Thyroid gland (tissue), 4 donors: ENCODE results near the gene COL17A1. TPM values are rescaled to one million over a fixed set of nuclear protein-coding genes. Genes with fewer than 3 reads are reported as not detected.

Source experiments
- DNase-seq, 2 donors: peaks; one replicate each; pipeline ENCODE4 v3.0.0-alpha.2; 2019
- H3K27ac ChIP-seq, 3 donors: fragments of 200-600 bp; sonication (generic); 1 replicate in 2 of 3; 2 replicates in 1 of 3; pipeline ENCODE4 v1.5.1; 2016 to 2019; ENCODE audit warnings: mild to moderate bottlenecking in 1 of 3, moderate library complexity in 1 of 3
- H3K27me3 ChIP-seq: fragments of 200-600 bp; sonication (generic); one replicate; pipeline ENCODE4 v1.5.1; 2019
- H3K36me3 ChIP-seq, 2 donors: fragments of 200-600 bp; sonication (generic); one replicate each; pipeline ENCODE4 v1.5.1; 2016 to 2019
- H3K4me1 ChIP-seq, 2 donors: fragments of 200-600 bp; sonication (generic); one replicate each; pipeline ENCODE4 v1.5.1; 2017 to 2019
- H3K4me3 ChIP-seq, 3 donors: fragments of 200-600 bp; sonication (generic); replicated peaks in 1 of 3; 1 replicate in 2 of 3; 2 replicates in 1 of 3; pipeline ENCODE4 v1.5.1; 2016; ENCODE audit warnings: mild to moderate bottlenecking in 1 of 3
- H3K9me3 ChIP-seq: fragments of 200-600 bp; sonication (generic); one replicate; pipeline ENCODE4 v1.5.1; 2017
- CTCF ChIP-seq, 6 experiments: fragments of 200-600 bp in 3 of 6; fragments of 450-650 bp in 3 of 6; sonication (generic) in 3 of 6; IDR thresholded peaks; one replicate each; pipeline ENCODE4 v1.5.1; 2016 to 2019; ENCODE audit warnings: antibody characterized with exemption in 6 of 6, mild to moderate bottlenecking in 2 of 6, inconsistent platforms in 1 of 6, moderate library complexity in 1 of 6
- POLR2A ChIP-seq, 2 donors: fragments of 450-650 bp; IDR thresholded peaks; one replicate each; pipeline ENCODE4 v1.6.1; 2017; ENCODE audit warnings: antibody characterized with exemption in 2 of 2, mild to moderate bottlenecking in 2 of 2, moderate library complexity in 1 of 2
- WGBS, 2 donors: methylation state at CpG; one replicate each; pipeline ENCODE4 v1.1.5; 2017; 5-methylcytosine and 5-hydroxymethylcytosine counted together
- intact Hi-C: fragments of 100-400 bp; cut with DNase I; formaldehyde crosslinking; loops from one replicate; pipeline ENCODE4 v1.15.1; 2023
- total RNA-seq, 4 donors: library from RNA; depleted of rRNA; stranded (reverse); fragments of >200 nt; gene quantifications; one replicate each; pipeline ENCODE4 v1.2.3, GENCODE V29; 2016

Gene COL17A1
- total RNA-seq, 4 donors from 2014 or later: 0.49 to 10.2 (median 2.3) TPM

- Histone ChIP-seq H3K9me3 (no peaks in the 10 kb centered on the region), H3K4me3 (peak overlapping the region; percentile 24 to 62 (median 49)), H3K4me1 (peaks cover 5 to 39% of the 10 kb centered on the region in 2 donors), H3K36me3 (no peaks in the 10 kb centered on the region), H3K27me3 (no peaks in the 10 kb centered on the region), H3K27ac (peak overlapping the region; percentile 59 to 99 (median 88))
- peak in 1 of 6 experiments; percentile 23 for TF ChIP-seq CTCF (IDR thresholded peaks at IDR 0.05)
- TF ChIP-seq POLR2A (IDR thresholded peaks at IDR 0.05): peak in 1 of 2 donors; percentile 12
- 20 to 21% methylated on average over 23 of the region's 23 CpGs for WGBS, 2 donors
- intact Hi-C loops: no loop called here
- no peak for DNase-seq
Measured at GRCh38 chr10:104122225-104123107, 36.8 kb upstream of the COL17A1 start.

- Histone ChIP-seq H3K4me3 (peak within 1 kb of the TSS; percentile 24 to 62 (median 49)), H3K36me3 (no peaks in the 10 kb centered on the region), H3K9me3 (no peaks in the 10 kb centered on the region), H3K27me3 (no peaks in the 10 kb centered on the region), H3K4me1 (peaks cover 0 to 34% of the 10 kb centered on the region in 2 donors), H3K27ac (peak within 1 kb of the TSS; percentile 98 to 99 (median 99))
- peak; percentile 99 for DNase-seq
- intact Hi-C loops: no loop called here
- TF ChIP-seq POLR2A (IDR thresholded peaks at IDR 0.05) (peak; percentile 79 to 97), CTCF (IDR thresholded peaks at IDR 0.05) (peak in 5 of 6 experiments; percentile 41 to 67 (median 52))
- WGBS, 2 donors: 0% methylated on average over 26 to 44 of the region's 67 CpGs
Measured at GRCh38 chr10:104121485-104122224, 36.0 kb upstream of the COL17A1 start, which contains the start of gene SFR1. SFR1 (plus strand) TSS chr10:104122171; CDS start chr10:104122184, 13 bp downstream.

GRCh38 chr10:104120903-104121484, 35.3 kb upstream of the COL17A1 start:
- TF ChIP-seq POLR2A (IDR thresholded peaks at IDR 0.05): peak in 1 of 2 donors; percentile 45
- TF ChIP-seq CTCF (IDR thresholded peaks at IDR 0.05): no peak
- intact Hi-C loops: no loop called here
- whole genome bisulfite sequencing, 2 donors: 0% methylated on average over 28 of the region's 28 CpGs

GRCh38 chr10:104120512-104120902, 34.8 kb upstream of the COL17A1 start:
- H3K27ac ChIP-seq: peak overlapping the region; percentile 98 to 99 (median 99)
- H3K4me1 ChIP-seq: peaks cover 0 to 32% of the 10 kb centered on the region in 2 donors
- 49 to 51% methylated on average over 2 of the region's 2 CpGs for WGBS, 2 donors
- no peak for TF ChIP-seq CTCF (IDR thresholded peaks at IDR 0.05)
- no peak for TF ChIP-seq POLR2A (IDR thresholded peaks at IDR 0.05)
- intact Hi-C loops: no loop called here
- H3K36me3 ChIP-seq: no peaks in the 10 kb centered on the region
- no peak for DNase-seq
- H3K9me3 ChIP-seq: no peaks in the 10 kb centered on the region
- H3K27me3 ChIP-seq: no peaks in the 10 kb centered on the region
- H3K4me3 ChIP-seq: peak overlapping the region in 2 of 3 donors; percentile 22 to 42

More at GRCh38 chr10:104120903-104121484, 35.3 kb upstream of the COL17A1 start:
- peaks cover 0 to 32% of the 10 kb centered on the region in 2 donors for H3K4me1 ChIP-seq
- DNase-seq: peak; percentile 92 to 93
- no peaks in the 10 kb centered on the region for H3K36me3 ChIP-seq
- H3K4me3 ChIP-seq: peak overlapping the region; percentile 2 to 42 (median 22)
- peak overlapping the region; percentile 98 to 99 (median 99) for H3K27ac ChIP-seq
- no peaks in the 10 kb centered on the region for H3K9me3 ChIP-seq
- no peaks in the 10 kb centered on the region for H3K27me3 ChIP-seq
